ENCODE results near the gene LAPTM5. TPM values are rescaled to one million over a fixed set of nuclear protein-coding genes. Genes with fewer than 3 reads are reported as not detected.

The LAPTM5 gene
- total and polyA plus RNA-seq, 2 of the 13 experiments (the other 11 are each of a cell fraction or from before 2014, with no cell fraction given) = 0.41 to 0.86 TPM

- TF ChIP-seq BCLAF1 (IDR thresholded peaks at IDR 0.05) (no peak), PTBP1 (IDR thresholded peaks at IDR 0.05; ENCODE audit: low read depth, low read length, poor library complexity, severe bottlenecking) (no peak), ISL2 (CRISPR knock-in tag; IDR thresholded peaks at IDR 0.05) (no peak), PHF20 (CRISPR knock-in tag; IDR thresholded peaks at IDR 0.05) (no peak), ZFYVE20 (CRISPR knock-in tag; IDR thresholded peaks at IDR 0.05; ENCODE audit: borderline replicate concordance, low read depth) (no peak), SP5 (CRISPR knock-in tag; IDR thresholded peaks at IDR 0.05; ENCODE audit: borderline replicate concordance, low read depth) (peak; percentile 31; the same call in 1 of the 2 replicates), MAZ (IDR thresholded peaks at IDR 0.05; ENCODE audit: borderline replicate concordance, low read depth, low read length) (peak; percentile 32; the same call in 1 of the 2 replicates), MAZ (CRISPR knock-in tag; IDR thresholded peaks at IDR 0.05; ENCODE audit: low read depth) (no peak), ATM (IDR thresholded peaks at IDR 0.05; ENCODE audit: borderline replicate concordance) (no peak), ZBTB37 (CRISPR knock-in tag; IDR thresholded peaks at IDR 0.05) (peak; percentile 52; the same call in 1 of the 2 replicates), TEAD3 (CRISPR knock-in tag; optimal IDR thresholded peaks at IDR 0.05; ENCODE audit: borderline replicate concordance) (no peak), SRSF1 (optimal IDR thresholded peaks at IDR 0.05; ENCODE audit: low read depth, low read length) (no peak), MAF1 (CRISPR knock-in tag; IDR thresholded peaks at IDR 0.05; ENCODE audit: borderline replicate concordance) (no peak), MED8 (CRISPR knock-in tag; IDR thresholded peaks at IDR 0.05; ENCODE audit: insufficient replicate concordance) (no peak), ZNF280B (CRISPR knock-in tag; IDR thresholded peaks at IDR 0.05; ENCODE audit: borderline replicate concordance) (peak; percentile 32; the same call in 1 of the 2 replicates), NCOA1 (CRISPR knock-in tag; IDR thresholded peaks at IDR 0.05) (no peak), ATF3 (CRISPR knock-in tag; IDR thresholded peaks at IDR 0.05) (no peak), E2F5 (CRISPR knock-in tag; conservative IDR thresholded peaks at IDR 0.05) (no peak), ZNF446 (CRISPR knock-in tag; IDR thresholded peaks at IDR 0.05) (no peak), KDM5B (CRISPR knock-in tag; IDR thresholded peaks at IDR 0.05; ENCODE audit: borderline replicate concordance) (no peak), MYPOP (CRISPR knock-in tag; IDR thresholded peaks at IDR 0.05) (0 out of 2 replicates have a peak, but pooled peaks have one; percentile 46), HOXA7 (CRISPR knock-in tag; IDR thresholded peaks at IDR 0.05) (no peak)
These were observed 39.4 kb downstream of the LAPTM5 start (continued) for GRCh38 chr1:30718091-30718635.

Measured in HepG2 (cell line).